Skeletal muscle cell (primary cell): ENCODE measurements around the gene PTOV1.

Experiments used
- DNase-seq: peaks from one replicate; pipeline ENCODE4 v3.0.0-alpha.2; 2010; ENCODE audit warnings: low read depth
- H3K4me3 ChIP-seq: 2 replicates; pipeline ENCODE4 v1.5.1; 2011; ENCODE audit warnings: low read depth, mild to moderate bottlenecking, control low read depth, low read length, moderate library complexity

PTOV1 gene

GRCh38 chr19:49896863-49897621, 46.1 kb downstream of the PTOV1 start, which contains the start of gene IL4I1:
Gene IL4I1, minus strand, starts transcription at chr19:49896887. Its CDS starts 727 bp downstream, at chr19:49896160.
- H3K4me3 ChIP-seq, result no peak within 1 kb of the TSS
- no peak for DNase-seq

DNA sequence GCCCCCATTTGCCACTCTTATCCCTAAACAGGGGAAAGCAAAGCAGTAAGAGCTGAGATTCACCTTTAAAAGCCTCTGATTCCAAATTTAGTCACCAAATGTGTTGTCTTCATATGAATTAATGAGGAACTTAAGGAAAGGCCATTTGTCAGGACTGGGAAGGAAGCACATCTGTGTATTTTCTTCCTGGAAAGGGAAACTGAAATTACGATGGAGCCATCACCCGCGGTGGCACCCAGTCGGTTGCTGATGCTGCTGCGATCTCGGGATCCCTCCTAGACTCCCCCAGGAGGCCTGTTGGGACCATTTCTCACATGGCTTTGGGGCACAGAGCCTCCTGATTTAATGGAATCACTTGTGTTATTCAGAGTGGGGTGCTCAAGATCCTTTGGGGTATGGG, 53.2 kb downstream of the PTOV1 start:
- H3K4me3 ChIP-seq, result no peak overlapping the region
- no peak for DNase-seq

GRCh38 chr19:49906879-49907564, 56.1 kb downstream of the PTOV1 start:
- DNase-seq, result no peak
- H3K4me3 ChIP-seq, result no peak overlapping the region

GRCh38 chr19:49907745-49908446, 56.9 kb downstream of the PTOV1 start:
- DNase-seq, result no peak
- H3K4me3 ChIP-seq, result no peak overlapping the region

DNA sequence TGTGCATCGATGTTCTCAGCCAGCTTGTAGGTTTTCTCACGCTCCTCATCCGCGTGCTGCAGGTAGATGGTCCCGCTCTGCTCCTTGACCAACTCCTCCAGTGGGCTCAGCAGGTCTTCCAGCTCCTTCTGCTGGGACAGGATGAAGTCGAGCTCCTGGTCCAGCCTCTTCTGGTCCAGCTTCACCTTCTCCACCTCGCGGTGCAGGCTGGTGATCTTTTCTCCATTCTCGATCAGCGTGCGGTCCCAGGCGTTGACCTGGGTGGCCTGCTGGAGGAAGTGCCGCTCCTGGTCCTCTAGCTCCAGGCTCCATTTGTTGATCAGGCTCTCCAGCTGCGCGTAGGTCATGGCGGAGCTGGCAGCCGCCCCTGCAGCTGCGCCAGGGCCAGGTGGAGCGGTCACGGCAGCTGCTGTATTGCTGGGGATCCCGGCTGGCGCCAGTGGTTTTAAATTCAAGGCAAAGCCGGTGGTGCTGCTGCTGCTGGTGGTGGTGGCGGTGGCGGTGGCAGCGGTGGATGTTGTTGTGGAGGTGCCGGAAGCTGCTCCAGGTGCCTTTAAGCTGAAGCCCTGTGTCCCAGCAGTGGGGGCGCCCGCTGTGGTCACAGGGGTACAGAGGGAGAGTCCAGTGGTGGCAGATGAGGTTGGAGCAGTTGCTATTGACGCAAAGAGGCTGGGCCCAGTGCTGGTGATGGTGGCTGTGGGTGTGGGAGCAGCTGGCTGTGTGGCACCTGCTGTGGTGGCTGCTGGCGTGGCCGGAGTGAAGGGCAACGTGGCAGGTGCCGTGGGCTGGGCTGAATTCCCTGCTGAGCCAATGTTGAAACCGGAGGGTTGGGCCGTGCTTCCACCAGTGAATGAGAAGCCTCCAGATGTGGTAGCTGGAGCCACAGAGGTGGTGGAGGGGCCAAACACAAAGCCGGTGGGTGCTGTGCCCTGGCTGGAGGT, 57.8 kb downstream of the PTOV1 start:
- no peak overlapping the region for H3K4me3 ChIP-seq
- DNase-seq, result no peak

GRCh38 chr19:49910179-49910578, 59.2 kb downstream of the PTOV1 start:
- no peak for DNase-seq
- no peak overlapping the region for H3K4me3 ChIP-seq
